HepG2 (cell line): ENCODE results near the gene CCDC102B. TPM values are rescaled to one million over a fixed set of nuclear protein-coding genes. Genes with fewer than 3 reads are reported as not detected.

Experiments
- ATAC-seq: fragments of 200-7000 bp; cut with Tn5 transposase; 3 replicates; pipeline ENCODE4 v1.9.1; 2020; ENCODE audit warnings: mild to moderate bottlenecking, moderate library complexity
- BruUV-seq: library from RNA; stranded (reverse); fragments of 400-500 nt; replicated peaks from 2 replicates; lab custom pipeline; 2021; lab: Mats Ljungman, UMichigan
- CTCF ChIA-PET: fragments of 300-600 bp; formaldehyde crosslinking; extraction: SDS; loops from one replicate; lab custom pipeline; 2021; ENCODE audit warnings: low total read pairs, inconsistent platforms, low intra/inter-chr PET ratio; lab: Yijun Ruan, JAX
- POLR2A ChIA-PET: fragments of 350-600 bp; sonication (Branson Sonifier 250); formaldehyde crosslinking; loops from one replicate; lab custom pipeline; 2020; ENCODE audit warnings: antibody characterized with exemption, inconsistent platforms; lab: Yijun Ruan, JAX
- DNase-seq: peaks from one replicate; pipeline ENCODE4 v3.0.0-alpha.2; 2015; ENCODE audit warnings: low spot score
- FAIRE-seq: peaks from 3 replicates; lab custom pipeline; 2011; peaks lifted over from hg19 to GRCh38; lab: Jason Lieb, UNC
- H2AFZ ChIP-seq: one replicate; pipeline ENCODE4 v1.6.1; 2011; ENCODE audit warnings: low read length, inconsistent platforms
- H3K27ac ChIP-seq: fragments of 300-600 bp; 3 replicates; pipeline ENCODE4 v1.8.0; 2011; ENCODE audit warnings: mixed run types, mild to moderate bottlenecking, mixed read lengths, low read length, inconsistent platforms; ENCODE audit not compliant: insufficient read depth; ENCODE audit errors: extremely low read length
- H3K27me3 ChIP-seq, 2 experiments: fragments of 200-600 bp in 1 of 2; 2 replicates in 1 of 2; 3 replicates in 1 of 2; pipeline versions ENCODE4 v1.6.0 to v1.8.0; 2011; ENCODE audit warnings: low read length in 2 of 2, mild to moderate bottlenecking in 2 of 2, moderate library complexity in 2 of 2, inconsistent platforms in 1 of 2; ENCODE audit not compliant: insufficient read depth in 2 of 2, control insufficient read depth in 1 of 2
- H3K36me3 ChIP-seq, 2 experiments: fragments of 200-600 bp in 1 of 2; replicated peaks in 1 of 2; 2 replicates in 1 of 2; 3 replicates in 1 of 2; pipeline versions ENCODE4 v1.5.1 to v1.8.0; 2011; ENCODE audit warnings: low read length in 2 of 2, inconsistent platforms in 1 of 2; ENCODE audit not compliant: insufficient read depth in 2 of 2, control insufficient read depth in 1 of 2
- H3K4me1 ChIP-seq: 2 replicates; pipeline ENCODE4 v1.5.1; 2012; ENCODE audit warnings: low read length, inconsistent platforms; ENCODE audit not compliant: insufficient read depth
- H3K4me2 ChIP-seq: 2 replicates; pipeline ENCODE4 v1.6.0; 2011; ENCODE audit warnings: low read depth, low read length, inconsistent platforms
- H3K4me3 ChIP-seq, 3 experiments: fragments of 200-600 bp in 1 of 3; sonication (generic), shearing (Covaris generic) in 1 of 3; replicated peaks in 1 of 3; 2 replicates each; pipeline ENCODE4 v1.5.1; 2011 to 2016; ENCODE audit warnings: low read length in 3 of 3, inconsistent platforms in 2 of 3, low read depth in 2 of 3, mild to moderate bottlenecking in 2 of 3, control low read depth in 1 of 3, mixed read lengths in 1 of 3; ENCODE audit not compliant: insufficient read depth in 1 of 3
- H3K79me2 ChIP-seq: one replicate; pipeline ENCODE4 v1.6.1; 2011; ENCODE audit warnings: low read length, inconsistent platforms; ENCODE audit not compliant: insufficient read depth
- H3K9ac ChIP-seq: 2 replicates; pipeline ENCODE4 v1.6.0; 2011; ENCODE audit warnings: mild to moderate bottlenecking, low read depth, low read length, inconsistent platforms; ENCODE audit not compliant: insufficient read depth
- H3K9me3 ChIP-seq: 2 replicates; pipeline ENCODE4 v1.5.1; 2012; ENCODE audit warnings: mild to moderate bottlenecking, low read length
- H4K20me1 ChIP-seq: 2 replicates; pipeline ENCODE4 v1.6.0; 2011; ENCODE audit warnings: inconsistent platforms, mild to moderate bottlenecking, low read length, moderate library complexity; ENCODE audit not compliant: insufficient read depth
- CBX5 ChIP-seq: sonication (generic); formaldehyde crosslinking; IDR thresholded peaks from 2 replicates; pipeline ENCODE4 v1.4.0; 2020; ENCODE audit warnings: missing genetic modification reagents, borderline replicate concordance
- ERF ChIP-seq: IDR thresholded peaks from 2 replicates; pipeline ENCODE4 v1.6.1; 2018; ENCODE audit warnings: missing biosample characterization, missing genetic modification reagents
- FOXO4 ChIP-seq: sonication (generic); formaldehyde crosslinking; conservative IDR thresholded peaks from 2 replicates; pipeline ENCODE4 v1.8.1; 2023; ENCODE audit warnings: missing genetic modification reagents
- NR2F2 ChIP-seq: IDR thresholded peaks from 2 replicates; pipeline ENCODE4 v1.6.1; 2012; ENCODE audit warnings: low read depth, inconsistent platforms, borderline replicate concordance
- REL ChIP-seq: sonication (generic); formaldehyde crosslinking; conservative IDR thresholded peaks from 2 replicates; pipeline ENCODE4 v1.8.0; 2022; ENCODE audit warnings: mild to moderate bottlenecking, missing genetic modification reagents, moderate library complexity
- RNF2 ChIP-seq: fragments of 450-650 bp; conservative IDR thresholded peaks from 2 replicates; pipeline ENCODE4 v1.6.1; 2016; ENCODE audit warnings: low read depth
- SMC3 ChIP-seq: IDR thresholded peaks from 2 replicates; pipeline ENCODE4 v1.6.1; 2011; ENCODE audit warnings: low read length, improper control_type of control experiment
- SOX5 ChIP-seq: IDR thresholded peaks from 2 replicates; pipeline ENCODE4 v1.6.1; 2016; ENCODE audit warnings: borderline replicate concordance
- SRSF9 ChIP-seq: fragments of 200-400 bp; formaldehyde crosslinking; IDR thresholded peaks from 2 replicates; pipeline ENCODE4 v1.6.1; 2018; ENCODE audit warnings: borderline replicate concordance, mild to moderate bottlenecking, low read depth, low read length; ENCODE audit not compliant: insufficient read depth, poor library complexity, severe bottlenecking
- TBL1XR1 ChIP-seq: fragments of 150-350 bp; IDR thresholded peaks from 2 replicates; pipeline ENCODE4 v1.6.1; 2014; ENCODE audit warnings: borderline replicate concordance, low read length; ENCODE audit not compliant: partially characterized antibody
- THAP9 ChIP-seq: sonication (generic); formaldehyde crosslinking; IDR thresholded peaks from 2 replicates; pipeline ENCODE4; 2020; ENCODE audit warnings: missing genetic modification reagents, mild to moderate bottlenecking, borderline replicate concordance
- TP53 ChIP-seq: sonication (generic); formaldehyde crosslinking; conservative IDR thresholded peaks from 2 replicates; pipeline ENCODE4 v1.4.0; 2020; ENCODE audit warnings: missing genetic modification reagents
- ZNF260 ChIP-seq: sonication (generic); formaldehyde crosslinking; IDR thresholded peaks from 2 replicates; pipeline ENCODE4 v1.4.0; 2020; ENCODE audit warnings: missing genetic modification reagents, low read depth, mild to moderate bottlenecking, borderline replicate concordance
- ZNF343 ChIP-seq: sonication (generic); formaldehyde crosslinking; IDR thresholded peaks from 2 replicates; pipeline ENCODE4 v1.4.0; 2020; ENCODE audit warnings: mild to moderate bottlenecking, missing genetic modification reagents
- ZNF383 ChIP-seq: sonication (generic); formaldehyde crosslinking; IDR thresholded peaks from 2 replicates; pipeline ENCODE4 v1.4.0; 2020; ENCODE audit warnings: missing genetic modification reagents, mild to moderate bottlenecking, borderline replicate concordance
- ZNF652 ChIP-seq: IDR thresholded peaks from 2 replicates; pipeline ENCODE4 v1.6.1; 2016; ENCODE audit warnings: low read depth, borderline replicate concordance
- ZNF777 ChIP-seq: sonication (generic); formaldehyde crosslinking; IDR thresholded peaks from 2 replicates; pipeline ENCODE4 v1.4.0; 2020; ENCODE audit warnings: missing genetic modification reagents
- ZNF782 ChIP-seq: sonication (generic); formaldehyde crosslinking; IDR thresholded peaks from 2 replicates; pipeline ENCODE4 v1.4.0; 2020; ENCODE audit warnings: missing genetic modification reagents, mild to moderate bottlenecking, borderline replicate concordance
- ZNF83 ChIP-seq: sonication (generic); formaldehyde crosslinking; IDR thresholded peaks from 2 replicates; pipeline ENCODE4 v1.4.0; 2020; ENCODE audit warnings: missing genetic modification reagents, mild to moderate bottlenecking, borderline replicate concordance
- WGBS: methylation state at CpG from one replicate; pipeline ENCODE4 v1.1.6; 2017; ENCODE audit warnings: low lambda C conversion rate; 5-methylcytosine and 5-hydroxymethylcytosine counted together
- in situ Hi-C: cut with HindIII; loops from 2 replicates; pipeline ENCODE4 v1.10.0; 2017; ENCODE audit warnings: low pct_unique_long_range_greater_than_20kb; ENCODE audit not compliant: extremely low pct_ligation_motif_present
- intact Hi-C: fragments of 100-400 bp; cut with micrococcal nuclease; formaldehyde crosslinking; loops from one replicate; pipeline ENCODE4 v1.10.0; 2022; ENCODE audit not compliant: unreplicated experiment
- polyA plus RNA-seq, 8 experiments: library from polyadenylated mRNA; depleted of rRNA in 3 of 8; stranded (reverse) in 7 of 8; unstranded in 1 of 8; fragments of >200 nt; fragmentation: Illumina TruSeq in 4 of 8; extraction: Trizol in 4 of 8; gene quantifications; 2 replicates each; pipeline versions ENCODE4 v1.2.1 to v1.2.3, GENCODE V29; 2011 to 2016; ENCODE audit warnings: low read depth in 4 of 8, missing spikeins in 1 of 8, mixed read lengths in 1 of 8; ENCODE audit not compliant: insufficient read depth in 1 of 8
- total RNA-seq, 5 experiments: library from RNA; depleted of rRNA; stranded (reverse); fragments of >200 nt; fragmentation: Illumina TruSeq; extraction: Trizol; gene quantifications; 2 replicates each; pipeline ENCODE4 v1.2.3, GENCODE V29; 2016; ENCODE audit warnings: low read depth in 1 of 5

CCDC102B gene
- total and polyA plus RNA-seq, 2 of the 13 experiments (the other 11 are each of a cell fraction or from before 2014, with no cell fraction given) = 2.3 to 3.7 TPM

GRCh38 chr18:68944826-68945225 is 146.9 kb downstream of the CCDC102B start:
- 0% methylated on average over 1 of the region's 1 CpG for WGBS

GRCh38 chr18:68948622-68949021 is 150.7 kb downstream of the CCDC102B start:
- POLR2A ChIA-PET = no interaction called here
- H3K9me3 ChIP-seq = no peaks in the 10 kb centered on the region
- H3K4me1 ChIP-seq = no peaks in the 10 kb centered on the region
- H3K9ac ChIP-seq = no peak overlapping the region
- no peak overlapping the region for H3K4me3 ChIP-seq
- TF ChIP-seq ZNF777 (CRISPR knock-in tag) = no peak
- TF ChIP-seq RNF2 = no peak
- TF ChIP-seq ZNF383 = no peak
- no peak for TF ChIP-seq THAP9 (CRISPR knock-in tag)
- no peak for TF ChIP-seq FOXO4 (CRISPR knock-in tag)
- no peak for TF ChIP-seq NR2F2
- no peak for TF ChIP-seq ZNF782 (CRISPR knock-in tag)
- no peak for TF ChIP-seq CBX5 (CRISPR knock-in tag)
- no peak for TF ChIP-seq SOX5
- no peak for TF ChIP-seq ERF (CRISPR knock-in tag)
- TF ChIP-seq REL (CRISPR knock-in tag) = no peak
- TF ChIP-seq SMC3 = no peak
- no peak for TF ChIP-seq TP53
- intact Hi-C loops (no loop called here), in situ Hi-C loops (no loop called here)
- H3K27me3 ChIP-seq = no peaks in the 10 kb centered on the region
- H3K27ac ChIP-seq = no peak overlapping the region
- no peaks in the 10 kb centered on the region for H4K20me1 ChIP-seq
- ATAC-seq (no peak), DNase-seq (no peak), FAIRE-seq (no peak)
- no peaks in the 10 kb centered on the region for H3K36me3 ChIP-seq
- no peaks in the 10 kb centered on the region for H3K79me2 ChIP-seq
- H2AFZ ChIP-seq = no peak overlapping the region
- CTCF ChIA-PET = no interaction called here
- WGBS = 11% methylated on average over 4 of the region's 4 CpGs
- BruUV-seq = no TSS peak
- no peak overlapping the region for H3K4me2 ChIP-seq

More at GRCh38 chr18:68944826-68945225, 146.9 kb downstream of the CCDC102B start:
- in situ Hi-C loops = no loop called here
- Histone ChIP-seq H3K79me2 (no peaks in the 10 kb centered on the region), H4K20me1 (no peaks in the 10 kb centered on the region), H3K27ac (no peak overlapping the region), H3K36me3 (no peaks in the 10 kb centered on the region), H3K4me2 (no peak overlapping the region), H3K4me3 (no peak overlapping the region), H3K27me3 (no peaks in the 10 kb centered on the region), H3K4me1 (peaks cover 8% of the 10 kb centered on the region; the same call in 1 of the 2 replicates), H3K9ac (no peak overlapping the region), H2AFZ (no peak overlapping the region), H3K9me3 (no peaks in the 10 kb centered on the region)
- BruUV-seq = no TSS peak
- POLR2A ChIA-PET = no interaction called here
- no peak for DNase-seq
- FAIRE-seq = no peak
- no peak for TF ChIP-seq ZNF83 (CRISPR knock-in tag)
- no peak for TF ChIP-seq ZNF652
- TF ChIP-seq ZNF260 (CRISPR knock-in tag) = no peak
- no peak for TF ChIP-seq SRSF9
- no peak for TF ChIP-seq ZNF343 (CRISPR knock-in tag)
- no peak for TF ChIP-seq TBL1XR1
- ATAC-seq = no peak
- CTCF ChIA-PET = no interaction called here
- intact Hi-C loops = no loop called here
